A549 (cell line): Measurements from ENCODE around the gene CNTN4. TPM values are rescaled to one million over a fixed set of nuclear protein-coding genes. Genes with fewer than 3 reads are reported as not detected.

Source experiments
- ATAC-seq, 2 experiments: fragments of 200-7000 bp in 1 of 2; fragments of >200 bp in 1 of 2; cut with Nextera tagmentation in 1 of 2; cut with Tn5 transposase in 1 of 2; 3 replicates each; pipeline versions ENCODE4 v1.8.0 to v1.9.1; 2018 to 2020; ENCODE audit warnings: mild to moderate bottlenecking in 1 of 2, moderate library complexity in 1 of 2
- CTCF ChIA-PET: fragments of 300-600 bp; sonication (Branson Sonifier 250); formaldehyde crosslinking; extraction: SDS; loops from one replicate; lab custom pipeline; 2021; ENCODE audit warnings: antibody characterized with exemption, inconsistent platforms; lab: Yijun Ruan, JAX
- POLR2A ChIA-PET: fragments of 350-600 bp; formaldehyde crosslinking; extraction: SDS; loops from one replicate; lab custom pipeline; 2021; ENCODE audit warnings: antibody characterized with exemption, inconsistent platforms; lab: Yijun Ruan, JAX
- DNase-seq, 2 experiments: peaks; one replicate each; pipeline versions ENCODE4 v3.0.0 to v3.0.0-alpha.2; 2011 to 2016; ENCODE audit warnings: low read depth in 1 of 2, low spot score in 1 of 2
- FAIRE-seq: peaks from 2 replicates; lab custom pipeline; 2011; peaks lifted over from hg19 to GRCh38; lab: Jason Lieb, UNC
- H3K27ac ChIP-seq, 2 experiments: fragments of >200 bp; sonication (Bioruptor Twin); formaldehyde crosslinking; 3 replicates each; pipeline ENCODE4 v1.5.1; 2016 to 2017
- H3K4me1 ChIP-seq: fragments of >200 bp; sonication (Bioruptor Twin); formaldehyde crosslinking; 3 replicates; pipeline ENCODE4 v1.6.1; 2016
- H3K4me2 ChIP-seq: fragments of >200 bp; sonication (Bioruptor Twin); formaldehyde crosslinking; 3 replicates; pipeline ENCODE4 v1.6.1; 2016
- H3K4me3 ChIP-seq: fragments of >200 bp; sonication (Bioruptor Twin); formaldehyde crosslinking; 3 replicates; pipeline ENCODE4 v1.5.1; 2016
- H3K9me3 ChIP-seq: fragments of >200 bp; sonication (Bioruptor Twin); formaldehyde crosslinking; 3 replicates; pipeline ENCODE4 v1.6.1; 2016
- ATOH8 ChIP-seq: fragments of 250-450 bp; sonication (Bioruptor Pico); IDR thresholded peaks from 2 replicates; pipeline ENCODE4 v1.5.0; 2020; ENCODE audit warnings: low read depth, mild to moderate bottlenecking, moderate library complexity
- CHD2 ChIP-seq: fragments of 150-350 bp; IDR thresholded peaks from 2 replicates; pipeline ENCODE4 v1.6.1; 2014; ENCODE audit warnings: low read length; ENCODE audit not compliant: partially characterized antibody
- CHD4 ChIP-seq: fragments of 200-600 bp; sonication (generic); IDR thresholded peaks from 2 replicates; pipeline ENCODE4 v1.6.1; 2016; ENCODE audit warnings: antibody characterized with exemption, mild to moderate bottlenecking, borderline replicate concordance
- E2F6 ChIP-seq: IDR thresholded peaks from 2 replicates; pipeline ENCODE4 v1.6.1; 2012; ENCODE audit warnings: low read depth, borderline replicate concordance
- EHF ChIP-seq: fragments of 250-450 bp; sonication (Bioruptor Pico); IDR thresholded peaks from 2 replicates; pipeline ENCODE4 v1.5.0; 2020; ENCODE audit warnings: mild to moderate bottlenecking
- EHMT2 ChIP-seq: fragments of 200-600 bp; sonication (generic); IDR thresholded peaks from 2 replicates; pipeline ENCODE4 v1.6.1; 2016; ENCODE audit warnings: antibody characterized with exemption, low read depth, mild to moderate bottlenecking, moderate library complexity
- HEYL ChIP-seq: fragments of 250-450 bp; sonication (Bioruptor Pico); IDR thresholded peaks from 2 replicates; pipeline ENCODE4 v1.8.0; 2021; ENCODE audit warnings: mild to moderate bottlenecking, moderate library complexity
- HOXB5 ChIP-seq: fragments of 250-450 bp; sonication (Bioruptor Pico); IDR thresholded peaks from 2 replicates; pipeline ENCODE4 v1.5.0; 2020; ENCODE audit warnings: mild to moderate bottlenecking, moderate library complexity
- JUNB ChIP-seq: fragments of >200 bp; sonication (Bioruptor Twin); formaldehyde crosslinking; IDR thresholded peaks from 2 replicates; pipeline ENCODE4 v1.6.1; 2016
- KDM1A ChIP-seq: fragments of 200-600 bp; sonication (generic); IDR thresholded peaks from 2 replicates; pipeline ENCODE4 v1.6.1; 2016; ENCODE audit warnings: low read depth, mild to moderate bottlenecking
- MAFK ChIP-seq: fragments of 450-650 bp; IDR thresholded peaks from 2 replicates; pipeline ENCODE4 v1.6.1; 2014; ENCODE audit not compliant: partially characterized antibody
- MYC ChIP-seq: IDR thresholded peaks from 2 replicates; pipeline ENCODE4 v1.6.1; 2012; ENCODE audit warnings: mild to moderate bottlenecking, inconsistent platforms, low read length, improper control_type of control experiment, borderline replicate concordance
- NPAS2 ChIP-seq: fragments of 250-450 bp; sonication (Bioruptor Pico); IDR thresholded peaks from 2 replicates; pipeline ENCODE4 v1.8.0; 2022; ENCODE audit warnings: mild to moderate bottlenecking, moderate library complexity, borderline replicate concordance
- PHF8 ChIP-seq: fragments of 200-600 bp; sonication (generic); IDR thresholded peaks from 2 replicates; pipeline ENCODE4 v1.6.1; 2016; ENCODE audit warnings: low read depth, mild to moderate bottlenecking, antibody characterized with exemption, moderate library complexity, borderline replicate concordance
- POLR2A ChIP-seq: IDR thresholded peaks from 2 replicates; pipeline ENCODE4 v1.6.1; 2012; ENCODE audit warnings: mild to moderate bottlenecking, low read length
- POLR2AphosphoS2 ChIP-seq: conservative IDR thresholded peaks from 2 replicates; pipeline ENCODE4 v1.6.1; 2012; ENCODE audit warnings: low read length, improper control_type of control experiment, inconsistent platforms
- RARB ChIP-seq: fragments of 250-450 bp; sonication (Bioruptor Pico); IDR thresholded peaks from 2 replicates; pipeline ENCODE4 v1.8.0; 2021; ENCODE audit warnings: mild to moderate bottlenecking, moderate library complexity
- RNF2 ChIP-seq: fragments of 200-600 bp; sonication (generic); IDR thresholded peaks from 2 replicates; pipeline ENCODE4 v1.6.1; 2016; ENCODE audit warnings: low read depth, mild to moderate bottlenecking, antibody characterized with exemption, moderate library complexity, borderline replicate concordance
- TFCP2L1 ChIP-seq: fragments of 250-450 bp; sonication (Bioruptor Pico); IDR thresholded peaks from 2 replicates; pipeline ENCODE4 v1.5.0; 2021; ENCODE audit warnings: mild to moderate bottlenecking
- TP53 ChIP-seq: fragments of 250-450 bp; sonication (Bioruptor Pico); IDR thresholded peaks from 2 replicates; pipeline ENCODE4 v1.5.0; 2021; ENCODE audit warnings: mild to moderate bottlenecking, moderate library complexity
- WGBS: methylation state at CpG from one replicate; pipeline ENCODE4 v1.1.6; 2017; ENCODE audit errors: missing lambda C conversion rate; 5-methylcytosine and 5-hydroxymethylcytosine counted together
- polyA plus RNA-seq, 4 experiments: library from polyadenylated mRNA; depleted of rRNA in 3 of 4; stranded (reverse); fragments of >200 nt; fragmentation: RNase III in 1 of 4; extraction: RNeasy Plus Mini Kit Qiagen cat#74134 plus additional on column Dnase treatment in 1 of 4; gene quantifications; 2 replicates in 3 of 4; 3 replicates in 1 of 4; pipeline ENCODE4 v1.2.3, GENCODE V29; 2011 to 2017
- TF ChIP-seq, protein P1 (sequence below): fragments of >200 bp; sonication (Bioruptor Twin); formaldehyde crosslinking; IDR thresholded peaks from 3 replicates; pipeline ENCODE4 v1.6.1; 2016
- TF ChIP-seq, protein P2 (sequence below): fragments of >200 bp; sonication (Bioruptor Twin); formaldehyde crosslinking; IDR thresholded peaks from 2 replicates; pipeline ENCODE4 v1.6.1; 2016

CNTN4 gene
- polyA plus RNA-seq, 2 of the 4 experiments (the other 2 are of a cell fraction) = 0.03 TPM; not detected in 1

GRCh38 chr3:2869905-2870304 is 771.2 kb downstream of the CNTN4 start:
- ChIA-PET POLR2A (no interaction called here), CTCF (interaction anchor here (1.0 kb wide), 1 partner anchor 27 kb away, joined by 3 read pairs; no protein-coding TSS in a partner anchor)
- Histone ChIP-seq H3K4me1 (no peaks in the 10 kb centered on the region), H3K4me2 (no peak overlapping the region), H3K4me3 (no peak overlapping the region), H3K9me3 (no peaks in the 10 kb centered on the region), H3K27ac (no peak overlapping the region)
- DNase-seq = no peak
- no peak for FAIRE-seq
- ATAC-seq = no peak
- 3% methylated on average over 1 of the region's 1 CpG for WGBS
- TF ChIP-seq POLR2A = no peak
- TF ChIP-seq, all 56 proteins: peak for 0

- Histone ChIP-seq H3K4me1 (no peaks in the 10 kb centered on the region), H3K4me3 (no peak overlapping the region)
- no peak for ATAC-seq
- TF ChIP-seq MAFK (no peak), RARB (no peak), POLR2AphosphoS2 (no peak), CHD2 (no peak), CHD4 (no peak)
- TF ChIP-seq, protein P1, sequence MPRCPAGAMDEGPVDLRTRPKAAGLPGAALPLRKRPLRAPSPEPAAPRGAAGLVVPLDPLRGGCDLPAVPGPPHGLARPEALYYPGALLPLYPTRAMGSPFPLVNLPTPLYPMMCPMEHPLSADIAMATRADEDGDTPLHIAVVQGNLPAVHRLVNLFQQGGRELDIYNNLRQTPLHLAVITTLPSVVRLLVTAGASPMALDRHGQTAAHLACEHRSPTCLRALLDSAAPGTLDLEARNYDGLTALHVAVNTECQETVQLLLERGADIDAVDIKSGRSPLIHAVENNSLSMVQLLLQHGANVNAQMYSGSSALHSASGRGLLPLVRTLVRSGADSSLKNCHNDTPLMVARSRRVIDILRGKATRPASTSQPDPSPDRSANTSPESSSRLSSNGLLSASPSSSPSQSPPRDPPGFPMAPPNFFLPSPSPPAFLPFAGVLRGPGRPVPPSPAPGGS = no peak
- TF ChIP-seq, all 56 proteins: peak for 0
- no peak overlapping the region for H3K27ac ChIP-seq
- DNase-seq = no peak
- no peak overlapping the region for H3K4me2 ChIP-seq
- POLR2A ChIA-PET = no interaction called here
- WGBS = 2% methylated on average over 3 of the region's 3 CpGs
- H3K9me3 ChIP-seq = no peaks in the 10 kb centered on the region
- FAIRE-seq = no peak
- CTCF ChIA-PET = no interaction called here
These were observed 772.2 kb downstream of the CNTN4 start for GRCh38 chr3:2870724-2871333.

GRCh38 chr3:2872884-2873283 is 774.2 kb downstream of the CNTN4 start:
- no peak for DNase-seq
- H3K4me1 ChIP-seq = no peaks in the 10 kb centered on the region
- no peak overlapping the region for H3K4me2 ChIP-seq
- POLR2A ChIA-PET = no interaction called here
- TF ChIP-seq CHD2 = no peak
- TF ChIP-seq EHF = no peak
- TF ChIP-seq HOXB5 (CRISPR knock-in tag) = no peak
- TF ChIP-seq TP53 = no peak
- TF ChIP-seq, protein P2, sequence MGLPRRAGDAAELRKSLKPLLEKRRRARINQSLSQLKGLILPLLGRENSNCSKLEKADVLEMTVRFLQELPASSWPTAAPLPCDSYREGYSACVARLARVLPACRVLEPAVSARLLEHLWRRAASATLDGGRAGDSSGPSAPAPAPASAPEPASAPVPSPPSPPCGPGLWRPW = no peak
- TF ChIP-seq KDM1A = no peak
- TF ChIP-seq, protein P1 = no peak
- no peak for TF ChIP-seq RNF2
- TF ChIP-seq POLR2A = no peak
- no peak for TF ChIP-seq TFCP2L1 (CRISPR knock-in tag)
- no peak for TF ChIP-seq POLR2AphosphoS2
- no peak for TF ChIP-seq E2F6
- no peak for TF ChIP-seq RARB
- TF ChIP-seq HEYL (CRISPR knock-in tag) = no peak
- no peak for TF ChIP-seq EHMT2
- TF ChIP-seq PHF8 = no peak
- TF ChIP-seq NPAS2 (CRISPR knock-in tag) = no peak
- TF ChIP-seq JUNB = no peak
- no peak for TF ChIP-seq ATOH8
- no peak for TF ChIP-seq MYC
- TF ChIP-seq, all 56 proteins: peak for 0
- no peak overlapping the region for H3K27ac ChIP-seq
- FAIRE-seq = no peak
- ATAC-seq = no peak
- WGBS = 0% methylated on average over 2 of the region's 2 CpGs
- H3K4me3 ChIP-seq = no peak overlapping the region
- CTCF ChIA-PET = no interaction called here
- no peaks in the 10 kb centered on the region for H3K9me3 ChIP-seq
